Muscle of leg (tissue), 11 donors: ENCODE measurements around the gene GPRC5B. TPM values are rescaled to one million over a fixed set of nuclear protein-coding genes. Genes with fewer than 3 reads are reported as not detected.

Experiments
- DNase-seq: peaks from one replicate; pipeline ENCODE4 v3.0.0; 2013
- H3K27ac ChIP-seq: one replicate; pipeline ENCODE4 v1.5.1; 2013; ENCODE audit warnings: mild to moderate bottlenecking, low read length, control low read depth
- H3K27me3 ChIP-seq: one replicate; pipeline ENCODE4 v1.6.1; 2013; ENCODE audit warnings: low read length; ENCODE audit not compliant: control insufficient read depth, insufficient read depth
- H3K36me3 ChIP-seq: one replicate; pipeline ENCODE4 v1.6.1; 2013; ENCODE audit warnings: low read length; ENCODE audit not compliant: control insufficient read depth, insufficient read depth
- H3K4me1 ChIP-seq: one replicate; pipeline ENCODE4 v1.6.1; 2013; ENCODE audit warnings: low read length; ENCODE audit not compliant: control insufficient read depth, insufficient read depth
- H3K4me3 ChIP-seq: one replicate; pipeline ENCODE4 v1.5.1; 2013; ENCODE audit warnings: low read length, control low read depth
- H3K9me3 ChIP-seq: replicated peaks from 2 replicates; pipeline ENCODE4 v1.6.1; 2013; ENCODE audit warnings: low read depth, low read length; ENCODE audit not compliant: control insufficient read depth
- WGBS: methylation state at CpG from one replicate; pipeline ENCODE4 v1.1.5; 2013; ENCODE audit warnings: missing lambda C conversion rate; ENCODE audit not compliant: insufficient coverage; 5-methylcytosine and 5-hydroxymethylcytosine counted together
- polyA plus RNA-seq, 8 donors: library from polyadenylated mRNA; unstranded; fragments of 120-200 nt; gene quantifications; one replicate each; pipeline versions ENCODE4 v1.2.1 to v1.2.3, GENCODE V29; 2013; ENCODE audit warnings: inconsistent platforms in 1 of 8, low replicate concordance in 1 of 8; ENCODE audit not compliant: insufficient read length in 8 of 8, insufficient read depth in 1 of 8
- total RNA-seq: library from RNA; stranded (reverse); fragments of 120-200 nt; gene quantifications from one replicate; pipeline ENCODE4 v1.2.4, GENCODE V29; 2013

GPRC5B gene
- total and polyA plus RNA-seq, 9 donors = 39.9 to 92.0 (median 78.8) TPM

DNA sequence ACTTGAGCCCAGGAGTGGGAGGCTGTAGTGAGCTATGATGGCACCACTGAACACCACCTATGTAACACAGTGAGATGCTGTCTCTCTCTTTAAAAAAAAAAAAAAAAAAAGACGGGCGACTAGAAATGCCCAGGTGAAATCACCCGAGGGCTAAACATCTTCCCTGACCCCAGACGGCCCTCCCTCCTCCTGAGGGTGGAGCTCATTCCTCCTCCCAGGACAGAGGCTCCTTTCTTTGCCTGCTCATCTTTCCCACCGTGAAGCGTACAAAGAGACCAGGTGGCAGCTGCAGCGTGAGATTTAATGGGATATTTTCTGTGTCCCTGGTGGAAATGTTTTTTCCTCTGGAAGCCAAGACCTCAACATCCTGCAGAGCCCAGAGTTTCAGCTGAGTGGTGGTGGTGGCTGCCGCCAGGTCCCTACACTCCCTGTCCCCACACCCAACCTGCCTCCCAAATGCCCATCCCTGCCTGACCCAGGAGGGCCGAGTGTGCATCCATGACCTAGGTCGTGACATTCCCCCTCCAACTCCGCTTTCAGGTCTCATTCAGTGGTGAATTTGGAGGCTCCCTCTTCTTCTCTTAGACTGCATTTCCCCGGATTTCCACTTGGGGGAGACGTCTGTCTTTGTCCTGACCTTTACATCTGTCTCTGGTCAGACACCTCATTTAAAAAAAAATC lies 14.4 kb upstream of the GPRC5B start:
- Histone ChIP-seq H3K9me3 (no peaks in the 10 kb centered on the region), H3K4me3 (no peak overlapping the region), H3K4me1 (no peaks in the 10 kb centered on the region), H3K27ac (no peak overlapping the region), H3K27me3 (no peaks in the 10 kb centered on the region), H3K36me3 (no peaks in the 10 kb centered on the region)
- DNase-seq = peak; percentile 66
- 9% methylated on average over 6 of the region's 13 CpGs for WGBS

DNA sequence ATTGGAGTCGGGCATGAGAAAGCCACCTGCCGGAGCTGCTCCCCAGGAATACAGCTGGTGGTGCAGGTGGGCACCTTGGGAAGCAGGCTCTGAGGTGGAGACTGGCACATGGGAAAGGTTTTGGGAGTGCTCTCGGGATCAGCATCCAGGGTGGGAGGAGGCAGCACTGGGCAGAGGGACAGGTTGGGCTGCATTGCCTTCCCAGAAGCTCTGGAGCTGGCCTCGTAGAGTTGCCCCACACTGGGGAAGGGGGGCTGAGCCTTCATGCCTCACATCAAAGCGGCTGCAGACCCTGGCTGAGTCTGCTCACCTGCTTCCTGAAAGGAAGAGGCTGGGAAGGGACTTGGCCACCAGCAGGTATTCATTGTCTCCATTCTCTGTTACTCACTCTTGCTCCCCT lies 13.5 kb upstream of the GPRC5B start:
- Histone ChIP-seq H3K9me3 (no peaks in the 10 kb centered on the region), H3K4me1 (no peaks in the 10 kb centered on the region), H3K36me3 (no peaks in the 10 kb centered on the region), H3K27me3 (no peaks in the 10 kb centered on the region), H3K27ac (no peak overlapping the region), H3K4me3 (no peak overlapping the region)
- DNase-seq = no peak
- 75% methylated on average over 5 of the region's 5 CpGs for WGBS

DNA sequence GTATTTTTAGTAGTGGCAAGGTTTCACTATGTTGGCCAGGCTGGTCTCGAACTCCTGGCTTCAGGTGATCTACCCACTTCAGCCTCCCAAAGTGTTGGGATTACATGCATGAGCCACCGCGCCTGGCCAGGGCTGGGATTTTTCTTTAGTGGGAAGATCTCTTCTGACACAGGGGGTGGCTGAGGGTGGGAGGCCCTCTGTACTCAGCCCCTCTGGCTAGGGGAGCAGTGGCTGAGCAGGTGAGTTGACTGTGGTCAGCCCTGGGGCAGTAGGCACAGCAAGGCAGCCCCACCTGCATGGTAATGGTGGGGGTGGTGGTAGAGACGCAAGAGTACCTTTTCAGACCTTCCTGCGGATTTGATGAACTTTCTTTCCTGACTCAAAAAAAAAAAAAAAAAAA lies 12.3 kb upstream of the GPRC5B start:
- DNase-seq = no peak
- no peaks in the 10 kb centered on the region for H3K9me3 ChIP-seq
- H3K27me3 ChIP-seq = no peaks in the 10 kb centered on the region
- 100% methylated on average over 3 of the region's 5 CpGs for WGBS
- H3K36me3 ChIP-seq = no peaks in the 10 kb centered on the region
- no peak overlapping the region for H3K4me3 ChIP-seq
- no peak overlapping the region for H3K27ac ChIP-seq
- H3K4me1 ChIP-seq = no peaks in the 10 kb centered on the region

DNA sequence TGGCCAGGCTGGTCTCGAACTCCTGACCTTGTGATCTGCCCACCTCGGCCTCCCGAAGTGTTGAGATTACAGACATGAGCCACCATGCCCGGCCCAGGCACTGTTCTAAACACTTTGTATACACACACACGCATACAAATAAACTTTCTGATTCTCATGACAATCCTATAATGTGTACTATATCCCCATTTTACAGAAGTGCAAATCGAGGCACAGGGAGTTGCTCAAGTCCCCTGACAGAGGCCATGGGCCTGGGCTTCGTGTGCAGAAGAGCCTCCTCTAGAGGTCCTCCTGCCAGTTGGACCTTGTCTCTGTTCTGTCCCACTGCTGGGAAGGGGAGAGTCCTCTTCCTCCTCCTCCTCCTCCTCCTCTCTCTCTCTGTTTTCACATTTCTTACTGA lies 9.9 kb upstream of the GPRC5B start:
- WGBS = 97% methylated on average over 5 of the region's 7 CpGs
- H3K27ac ChIP-seq = no peak overlapping the region
- no peaks in the 10 kb centered on the region for H3K36me3 ChIP-seq
- DNase-seq = no peak
- no peaks in the 10 kb centered on the region for H3K4me1 ChIP-seq
- no peaks in the 10 kb centered on the region for H3K27me3 ChIP-seq
- H3K4me3 ChIP-seq = no peak overlapping the region
- H3K9me3 ChIP-seq = peaks cover 3% of the 10 kb centered on the region

DNA sequence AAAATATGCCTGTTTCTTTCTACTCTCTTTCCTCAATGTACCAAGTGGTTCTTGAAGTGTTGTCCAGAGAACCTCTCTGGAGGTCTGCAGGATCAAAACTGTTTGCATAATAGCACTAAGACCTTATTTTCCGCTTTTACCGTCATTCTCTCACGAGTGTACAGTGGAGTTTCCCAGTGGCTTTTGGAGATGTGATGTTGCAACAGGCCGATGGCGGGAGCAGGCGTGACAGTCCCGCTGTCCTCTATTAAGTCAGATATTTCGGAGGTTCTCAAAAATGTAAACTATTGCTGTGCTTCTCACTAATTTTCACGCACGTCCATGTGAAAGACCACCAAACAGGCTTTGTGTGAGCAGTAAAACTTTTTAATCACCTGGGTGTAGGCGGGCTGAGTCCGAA lies 8.3 kb upstream of the GPRC5B start:
- Histone ChIP-seq H3K9me3 (peaks cover 3% of the 10 kb centered on the region), H3K4me3 (no peak overlapping the region), H3K4me1 (no peaks in the 10 kb centered on the region), H3K27ac (no peak overlapping the region), H3K27me3 (no peaks in the 10 kb centered on the region), H3K36me3 (no peaks in the 10 kb centered on the region)
- 76% methylated on average over 11 of the region's 12 CpGs for WGBS
- no peak for DNase-seq

DNA sequence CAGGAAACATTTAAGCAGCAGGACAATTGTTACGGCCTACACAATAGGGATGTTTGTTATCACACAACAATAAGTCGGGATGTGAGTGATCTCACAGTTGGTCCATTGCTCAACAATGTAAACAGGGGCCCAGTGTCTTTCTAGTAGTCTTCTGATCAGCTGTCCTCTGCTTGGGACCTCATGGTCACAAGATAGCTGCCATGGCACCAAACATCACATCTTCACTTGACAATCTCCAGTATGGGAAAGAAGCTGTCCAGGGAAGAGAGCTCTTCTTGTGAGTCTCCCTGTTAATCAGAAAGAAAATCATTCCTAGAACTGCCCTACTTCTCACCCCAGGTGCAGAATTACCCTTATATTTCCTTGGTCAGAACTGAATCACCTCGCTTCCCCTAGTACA lies 6.3 kb upstream of the GPRC5B start:
- Histone ChIP-seq H3K4me1 (peaks cover 7% of the 10 kb centered on the region), H3K9me3 (peaks cover 3% of the 10 kb centered on the region), H3K27me3 (peaks cover 3% of the 10 kb centered on the region), H3K27ac (no peak overlapping the region), H3K4me3 (no peak overlapping the region), H3K36me3 (no peaks in the 10 kb centered on the region)
- no peak for DNase-seq
- WGBS = no CpG with 5 or more reads among the region's 3 CpGs

DNA sequence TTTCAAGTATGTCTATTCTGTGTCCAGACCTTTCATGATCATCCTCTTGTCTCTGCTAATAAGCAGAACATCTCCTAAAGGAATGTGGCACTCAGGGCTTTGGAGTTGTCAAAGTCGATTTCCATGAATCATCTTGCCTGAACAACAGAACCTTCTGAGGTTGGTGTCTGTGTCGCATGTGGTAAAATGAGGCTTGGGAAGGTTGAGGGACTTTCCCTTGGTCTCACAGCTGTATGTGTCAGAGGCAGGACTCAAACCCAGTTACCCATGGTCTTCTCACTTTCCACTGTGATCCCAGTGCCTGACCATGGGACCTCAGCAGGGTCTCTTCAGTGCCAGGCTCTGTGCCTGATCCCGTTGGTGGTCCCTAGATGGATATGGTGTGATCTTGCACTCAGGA lies 4.2 kb upstream of the GPRC5B start:
- peaks cover 12% of the 10 kb centered on the region for H3K27me3 ChIP-seq
- no peak for DNase-seq
- H3K4me1 ChIP-seq = peaks cover 18% of the 10 kb centered on the region
- H3K36me3 ChIP-seq = no peaks in the 10 kb centered on the region
- no peak overlapping the region for H3K4me3 ChIP-seq
- no peak overlapping the region for H3K27ac ChIP-seq
- WGBS = no CpG with 5 or more reads among the region's 3 CpGs
- H3K9me3 ChIP-seq = peaks cover 3% of the 10 kb centered on the region

DNA sequence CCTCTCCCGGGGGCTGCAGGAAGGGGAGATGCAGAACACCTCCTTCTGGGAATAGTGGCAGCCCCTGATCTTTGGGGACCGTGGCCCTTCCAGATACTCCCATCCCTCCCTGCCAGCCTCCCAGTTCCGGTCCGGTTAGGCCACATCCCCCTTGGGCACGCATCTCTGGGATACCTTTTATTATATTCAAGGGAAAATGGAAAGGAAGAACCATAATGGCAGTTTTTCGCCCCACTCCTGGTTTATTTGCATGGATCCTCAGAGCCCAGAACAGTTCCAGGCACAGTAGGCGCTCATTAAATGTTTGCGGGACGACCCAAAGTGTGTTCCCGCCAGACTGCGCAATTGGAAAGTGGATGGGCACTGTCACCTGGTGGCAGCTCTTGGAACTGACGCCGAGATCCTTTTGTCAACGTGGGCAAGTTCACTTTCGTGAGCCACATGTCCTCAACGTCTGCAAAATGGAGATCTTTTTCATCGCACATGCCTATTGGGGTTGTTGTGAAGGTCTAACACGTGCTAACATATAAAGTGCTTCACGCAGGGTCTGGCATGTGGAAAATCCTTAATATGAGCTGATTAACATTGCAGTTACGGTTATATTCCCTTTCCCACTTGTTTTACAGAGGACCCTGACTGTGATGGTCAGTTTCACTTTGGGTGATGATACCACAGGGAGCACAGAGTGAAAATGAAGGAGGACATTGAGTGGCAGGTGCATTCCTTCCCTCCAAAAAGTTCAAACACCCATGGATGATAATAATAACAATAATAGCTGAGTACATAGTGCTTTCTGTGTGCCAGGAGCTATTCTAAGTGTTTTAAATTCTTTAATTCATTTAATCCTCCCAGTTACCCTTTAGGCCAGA lies 1.7 kb upstream of the GPRC5B start:
- Histone ChIP-seq H3K27ac (peak overlapping the region; percentile 20), H3K9me3 (peaks cover 3% of the 10 kb centered on the region), H3K4me1 (peaks cover 33% of the 10 kb centered on the region), H3K27me3 (peaks cover 15% of the 10 kb centered on the region), H3K36me3 (peaks cover 5% of the 10 kb centered on the region), H3K4me3 (no peak overlapping the region)
- 3% methylated on average over 13 of the region's 20 CpGs for WGBS
- peak; percentile 88 for DNase-seq

DNA sequence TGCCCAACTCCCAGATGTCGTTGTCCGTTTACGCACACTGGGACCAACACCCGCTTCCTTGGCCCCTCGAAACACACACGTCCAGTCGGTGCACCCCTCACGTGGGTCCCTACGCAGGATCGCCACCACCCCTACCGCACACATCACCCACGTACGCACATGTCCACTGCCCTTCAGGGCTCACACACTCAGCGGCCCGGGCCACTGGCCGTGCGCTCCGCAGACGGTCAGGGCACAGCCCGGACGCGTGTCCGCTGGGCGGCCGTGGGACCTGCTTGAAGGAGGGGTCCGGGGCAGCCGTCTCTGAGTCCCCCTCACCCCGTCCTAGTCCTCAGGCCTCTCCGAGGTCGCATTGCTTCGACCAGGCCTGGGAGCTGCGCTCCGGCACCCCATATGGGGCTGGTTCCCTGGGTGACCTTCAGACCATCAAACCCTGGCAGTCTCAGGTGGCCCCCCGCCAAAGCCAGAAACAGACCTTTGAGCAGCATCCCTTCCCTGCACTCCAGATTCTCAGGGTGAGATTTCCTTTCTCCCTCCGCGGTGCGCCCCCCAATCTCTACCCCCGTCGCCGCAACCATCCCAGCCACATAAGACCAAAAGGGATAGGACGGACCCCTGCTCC lies 914 bp upstream of the GPRC5B start:
- Histone ChIP-seq H3K9me3 (no peaks in the 10 kb centered on the region), H3K27me3 (peaks cover 15% of the 10 kb centered on the region), H3K4me1 (peaks cover 37% of the 10 kb centered on the region), H3K4me3 (peak overlapping the region; percentile 51), H3K36me3 (peaks cover 11% of the 10 kb centered on the region), H3K27ac (peak overlapping the region; percentile 20)
- 14% methylated on average over 41 of the region's 41 CpGs for WGBS
- DNase-seq = peak; percentile 50

DNA sequence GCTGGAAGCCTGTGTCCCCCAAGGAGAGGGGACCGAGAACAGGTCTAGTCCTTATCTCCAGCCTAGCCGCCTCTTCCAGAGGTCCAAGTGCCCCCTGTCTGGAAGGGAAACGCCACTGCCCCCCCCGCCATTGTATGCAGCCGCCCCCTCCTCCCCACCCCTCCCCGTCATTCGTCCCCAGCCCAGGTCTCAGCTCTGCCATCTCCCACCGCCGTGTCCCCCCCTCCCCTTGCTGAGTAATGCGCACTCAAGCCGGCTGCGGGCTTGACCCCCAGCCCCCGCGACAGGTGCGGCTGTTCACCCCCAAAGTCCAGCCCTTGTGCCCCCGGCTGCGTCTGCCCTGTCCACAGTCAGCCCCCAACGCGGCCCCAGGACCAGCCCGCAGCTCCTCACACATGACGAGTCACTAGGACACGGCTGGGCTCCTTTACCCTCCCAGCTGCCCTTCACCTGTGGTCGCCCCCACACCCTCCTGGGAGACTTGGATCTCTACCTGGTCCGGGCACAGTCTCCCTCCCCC lies 622 bp downstream of the GPRC5B start:
- Histone ChIP-seq H3K27ac (peak overlapping the region; percentile 88), H3K36me3 (peaks cover 18% of the 10 kb centered on the region), H3K4me1 (peaks cover 43% of the 10 kb centered on the region), H3K9me3 (no peaks in the 10 kb centered on the region), H3K27me3 (peaks cover 15% of the 10 kb centered on the region), H3K4me3 (peak overlapping the region; percentile 84)
- WGBS = 0% methylated on average over 14 of the region's 24 CpGs
- DNase-seq = peak; percentile 52
